GM23248 (cell line): Measurements from ENCODE around the gene PRKAR1A. TPM values are rescaled to one million over a fixed set of nuclear protein-coding genes. Genes with fewer than 3 reads are reported as not detected.

ENCODE experiments used
- DNase-seq: peaks from one replicate; pipeline ENCODE4 v3.0.0-alpha.2; 2015
- H2AFZ ChIP-seq: fragments of 200-600 bp; sonication (generic); 2 replicates; pipeline ENCODE4 v1.6.1; 2016; ENCODE audit warnings: antibody characterized with exemption
- H3F3A ChIP-seq: fragments of 200-600 bp; sonication (generic); 2 replicates; pipeline ENCODE4 v1.6.1; 2016; ENCODE audit warnings: mild to moderate bottlenecking, antibody characterized with exemption, mixed run types; ENCODE audit not compliant: insufficient read depth
- H3K27ac ChIP-seq: fragments of 200-600 bp; sonication (generic); 2 replicates; pipeline ENCODE4 v1.5.1; 2016; ENCODE audit warnings: mild to moderate bottlenecking
- H3K27me3 ChIP-seq: fragments of 200-600 bp; sonication (generic); replicated peaks from 2 replicates; pipeline ENCODE4 v1.6.1; 2016; ENCODE audit warnings: mild to moderate bottlenecking; ENCODE audit not compliant: insufficient read depth
- H3K36me3 ChIP-seq: fragments of 200-600 bp; sonication (generic); 2 replicates; pipeline ENCODE4 v1.6.1; 2016; ENCODE audit warnings: low read depth, mild to moderate bottlenecking
- H3K4me1 ChIP-seq: fragments of 200-600 bp; sonication (generic); 2 replicates; pipeline ENCODE4 v1.6.1; 2016; ENCODE audit warnings: mild to moderate bottlenecking; ENCODE audit not compliant: insufficient read depth
- H3K4me2 ChIP-seq: fragments of 200-600 bp; sonication (generic); one replicate; pipeline ENCODE4 v1.6.1; 2016; ENCODE audit warnings: mild to moderate bottlenecking; ENCODE audit not compliant: unreplicated experiment
- H3K4me3 ChIP-seq: fragments of 200-600 bp; sonication (generic); 2 replicates; pipeline ENCODE4 v1.5.1; 2016; ENCODE audit warnings: mild to moderate bottlenecking
- H3K79me2 ChIP-seq: fragments of 200-600 bp; sonication (generic); 2 replicates; pipeline ENCODE4 v1.6.1; 2016; ENCODE audit warnings: mild to moderate bottlenecking; ENCODE audit not compliant: insufficient read depth
- H3K9ac ChIP-seq: fragments of 200-600 bp; sonication (generic); 2 replicates; pipeline ENCODE4 v1.6.1; 2016; ENCODE audit warnings: mild to moderate bottlenecking
- H3K9me2 ChIP-seq: fragments of 200-600 bp; sonication (generic); 2 replicates; pipeline ENCODE4 v1.6.1; 2016; ENCODE audit warnings: mixed run types, mild to moderate bottlenecking, moderate library complexity; ENCODE audit not compliant: insufficient read depth
- H3K9me3 ChIP-seq: fragments of 200-600 bp; sonication (generic); one replicate; pipeline ENCODE4 v1.6.1; 2017; ENCODE audit warnings: low read depth
- H4K20me1 ChIP-seq: fragments of 200-600 bp; sonication (generic); 2 replicates; pipeline ENCODE4 v1.6.0; 2016; ENCODE audit not compliant: insufficient read depth
- EZH2 ChIP-seq: fragments of 200-600 bp; sonication (generic); IDR thresholded peaks from 2 replicates; pipeline ENCODE4 v1.6.1; 2018; ENCODE audit warnings: antibody characterized with exemption, mild to moderate bottlenecking; ENCODE audit not compliant: insufficient read depth, poor library complexity, severe bottlenecking
- EZH2phosphoT487 ChIP-seq: fragments of 200-600 bp; sonication (generic); IDR thresholded peaks from 2 replicates; pipeline ENCODE4 v1.6.1; 2018; ENCODE audit warnings: antibody characterized with exemption, moderate library complexity, mild to moderate bottlenecking, low read depth; ENCODE audit not compliant: insufficient read depth
- WGBS, 2 experiments: methylation state at CpG; one replicate each; pipeline ENCODE4 v1.1.6; 2015 to 2017; ENCODE audit warnings: low lambda C conversion rate in 2 of 2, low coverage in 1 of 2; ENCODE audit errors: missing lambda C conversion rate in 2 of 2; 5-methylcytosine and 5-hydroxymethylcytosine counted together
- in situ Hi-C: fragments of 300-500 bp; cut with MboI; formaldehyde crosslinking; loops from 2 replicates; pipeline ENCODE4 v1.15.0; 2020
- polyA plus RNA-seq: library from polyadenylated mRNA; unstranded; fragments of >200 nt; fragmentation: Nextera tagmentation; extraction: Ambion mirVana; gene quantifications from 2 replicates; pipeline ENCODE4 v1.2.1, GENCODE V29; 2016
- total RNA-seq: library from RNA; depleted of rRNA; stranded (reverse); fragments of >200 nt; shearing (Covaris generic); gene quantifications from 2 replicates; pipeline ENCODE4 v1.2.3, GENCODE V29; 2014

The PRKAR1A gene
- total and polyA plus RNA-seq, 2 experiments from 2014 or later, result 281 to 331 TPM

DNA sequence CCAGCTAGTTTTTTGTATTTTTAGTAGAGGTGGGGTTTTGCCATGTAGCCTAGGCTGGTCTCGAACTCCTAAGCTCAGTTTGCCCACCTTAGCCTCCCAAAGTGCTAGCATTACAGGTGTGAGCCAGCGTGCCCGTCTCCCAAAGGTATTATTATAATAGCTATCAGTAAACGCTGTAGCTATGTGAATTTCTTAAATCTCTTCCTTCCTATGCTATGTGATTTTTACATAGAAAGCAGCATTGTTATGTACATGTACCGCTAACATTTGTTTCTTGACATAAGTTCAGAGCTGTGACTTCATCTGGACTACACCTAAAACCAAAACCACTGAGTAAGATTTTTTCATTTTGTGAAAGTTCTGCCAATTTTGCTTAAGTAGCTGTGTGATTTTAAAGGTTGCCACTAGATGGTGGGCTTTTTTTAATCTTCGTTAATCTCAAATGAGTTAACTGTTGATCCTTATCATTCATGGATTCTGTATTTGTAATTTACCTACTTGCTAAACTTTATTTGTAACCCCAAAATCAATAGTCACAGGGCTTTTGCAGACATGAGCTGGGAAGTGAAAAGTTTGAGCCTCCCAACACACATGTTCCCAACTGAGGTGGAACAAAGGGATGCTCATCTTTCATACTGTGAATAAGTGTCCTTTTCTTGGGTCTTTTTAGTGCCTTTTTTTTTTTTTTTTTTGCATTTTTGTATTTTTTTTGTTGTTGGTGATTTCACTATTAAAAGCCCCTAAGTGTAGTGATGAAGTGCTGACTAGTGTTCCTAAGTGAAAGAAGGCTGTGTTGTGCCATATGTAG, 21.9 kb downstream of the PRKAR1A start:
- H3K9me3 ChIP-seq, result no peaks in the 10 kb centered on the region
- no peak overlapping the region for H3K4me2 ChIP-seq
- H3K9me2 ChIP-seq, result no peaks in the 10 kb centered on the region
- peaks cover 66% of the 10 kb centered on the region for H3K36me3 ChIP-seq
- H3K27ac ChIP-seq, result peak overlapping the region; percentile 23
- TF ChIP-seq EZH2 (no peak), EZH2phosphoT487 (no peak)
- peak; percentile 83 for DNase-seq
- no peak overlapping the region for H2AFZ ChIP-seq
- in situ Hi-C loops, result loop anchor here (25.0 kb wide), 1 partner anchor 703 kb away; the partner anchor contains the start of gene ABCA10
- H3K4me1 ChIP-seq, result 0 out of 2 replicates have a peak, but pooled peaks cover 10% of the 10 kb centered on the region
- H3K27me3 ChIP-seq, result no peaks in the 10 kb centered on the region
- H4K20me1 ChIP-seq, result no peaks in the 10 kb centered on the region
- WGBS, 2 experiments, result 61 to 63% methylated on average over 6 of the region's 6 CpGs
- H3K4me3 ChIP-seq, result no peak overlapping the region
- H3K79me2 ChIP-seq, result peaks cover 26% of the 10 kb centered on the region
- H3K9ac ChIP-seq, result no peak overlapping the region
- H3F3A ChIP-seq, result peaks cover 66% of the 10 kb centered on the region

DNA sequence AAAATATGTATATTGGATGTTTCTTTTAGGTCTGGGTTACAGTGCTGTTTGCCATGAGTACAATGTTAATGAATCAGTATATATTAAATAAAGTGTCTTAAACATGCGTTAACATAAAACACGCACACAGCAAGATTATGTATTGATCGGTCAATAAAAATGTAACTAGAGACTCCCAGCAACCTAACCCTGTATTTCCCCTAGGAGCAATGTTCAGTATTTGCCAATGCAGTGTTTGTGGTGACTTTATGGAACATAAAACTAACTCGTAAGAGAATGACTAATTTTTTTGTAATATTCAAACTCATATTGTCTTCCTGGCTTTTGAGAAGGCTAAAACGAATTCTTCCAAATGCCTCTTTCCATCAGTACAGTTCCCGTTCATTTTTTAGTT, 22.5 kb downstream of the PRKAR1A start:
- Histone ChIP-seq H3K36me3 (peaks cover 61% of the 10 kb centered on the region), H3K27me3 (no peaks in the 10 kb centered on the region), H3K4me3 (no peak overlapping the region), H3K79me2 (peaks cover 26% of the 10 kb centered on the region), H2AFZ (no peak overlapping the region), H3K4me2 (no peak overlapping the region), H3K9ac (no peak overlapping the region), H3K27ac (peak overlapping the region; percentile 23; the same call in 1 of the 2 replicates), H3K4me1 (0 out of 2 replicates have a peak, but pooled peaks cover 10% of the 10 kb centered on the region), H3K9me2 (no peaks in the 10 kb centered on the region), H3K9me3 (no peaks in the 10 kb centered on the region), H4K20me1 (no peaks in the 10 kb centered on the region), H3F3A (peaks cover 63% of the 10 kb centered on the region)
- in situ Hi-C loops, result loop anchor here (25.0 kb wide), 1 partner anchor 703 kb away; the partner anchor contains the start of gene ABCA10
- DNase-seq, result no peak
- TF ChIP-seq EZH2, result no peak
- TF ChIP-seq EZH2phosphoT487, result no peak
- 79 to 81% methylated on average over 6 of the region's 6 CpGs for WGBS, 2 experiments

DNA sequence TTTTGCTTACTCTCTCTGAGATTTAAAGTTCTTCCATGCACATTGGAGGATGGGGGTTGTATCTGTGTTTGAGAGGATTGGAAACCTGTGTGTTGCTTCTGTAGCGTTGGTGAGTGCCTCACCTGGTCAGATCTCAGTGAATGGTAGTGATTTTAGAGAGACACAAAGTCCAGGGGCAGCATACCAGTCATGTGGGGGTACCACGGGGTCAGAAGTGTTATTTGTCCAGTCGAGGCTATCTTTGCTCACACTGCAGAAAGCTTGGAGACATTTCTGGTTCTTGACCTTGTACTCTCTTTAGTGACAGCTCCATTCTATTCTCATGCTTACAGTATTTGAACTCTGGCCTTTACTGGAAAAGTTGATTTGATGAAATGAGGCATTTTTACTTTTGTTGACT, 23.7 kb downstream of the PRKAR1A start:
- H3K27ac ChIP-seq, result no peak overlapping the region
- no peaks in the 10 kb centered on the region for H4K20me1 ChIP-seq
- H3K79me2 ChIP-seq, result peaks cover 16% of the 10 kb centered on the region
- TF ChIP-seq EZH2 (no peak), EZH2phosphoT487 (no peak)
- no peak overlapping the region for H2AFZ ChIP-seq
- H3K4me2 ChIP-seq, result no peak overlapping the region
- H3K9ac ChIP-seq, result no peak overlapping the region
- WGBS, 2 experiments, result 84 to 86% methylated on average over 3 of the region's 3 CpGs
- 0 out of 2 replicates have a peak, but pooled peaks cover 10% of the 10 kb centered on the region for H3K4me1 ChIP-seq
- H3K9me2 ChIP-seq, result no peaks in the 10 kb centered on the region
- in situ Hi-C loops, result loop anchor here (25.0 kb wide), 1 partner anchor 701 kb away; the partner anchor contains the start of gene ABCA10
- H3K4me3 ChIP-seq, result no peak overlapping the region
- no peaks in the 10 kb centered on the region for H3K9me3 ChIP-seq
- DNase-seq, result no peak
- H3F3A ChIP-seq, result peaks cover 51% of the 10 kb centered on the region
- peaks cover 53% of the 10 kb centered on the region for H3K36me3 ChIP-seq
- H3K27me3 ChIP-seq, result no peaks in the 10 kb centered on the region

- Histone ChIP-seq H4K20me1 (no peaks in the 10 kb centered on the region), H3K9ac (no peak overlapping the region), H3K4me3 (no peak overlapping the region), H3K27me3 (no peaks in the 10 kb centered on the region), H3K79me2 (no peaks in the 10 kb centered on the region; the same call in 1 of the 2 replicates), H3K36me3 (peaks cover 28% of the 10 kb centered on the region), H3K4me2 (no peak overlapping the region), H3F3A (peaks cover 14% of the 10 kb centered on the region; the same call in 1 of the 2 replicates), H2AFZ (no peak overlapping the region), H3K27ac (no peak overlapping the region), H3K9me3 (no peaks in the 10 kb centered on the region), H3K4me1 (no peaks in the 10 kb centered on the region), H3K9me2 (no peaks in the 10 kb centered on the region)
- TF ChIP-seq EZH2phosphoT487, result no peak
- no peak for TF ChIP-seq EZH2
- 68 to 69% methylated on average over 20 of the region's 20 CpGs for WGBS, 2 experiments
- peak; percentile 34 for DNase-seq
- in situ Hi-C loops, result loop anchor here (5.0 to 25.0 kb wide), 2 partner anchors 217 to 697 kb away; partner anchors contain the start of gene ABCA10
Observed at GRCh38 chr17:68539548-68540467, 27.6 kb downstream of the PRKAR1A start.
